ENCODE measurements around the gene PANK4.

GRCh38 chr1:2495026-2495425 is 31.4 kb downstream of the PANK4 start:
- TF ChIP-seq POLR2A (IDR thresholded peaks at IDR 0.05; ENCODE audit: low read length) = no peak
- TF ChIP-seq GATA1 (IDR thresholded peaks at IDR 0.05; ENCODE audit: low read depth, low read length) = no peak

Measured in erythroblast (primary cell).